Endothelial cell of hepatic sinusoid (primary cell): ENCODE results near the gene FRRS1.
"Not testable (repeated sequence)": the region's sequence is repeated elsewhere in the genome, so short reads cannot be mapped to it uniquely, and the experiment has no call there.

Source experiments
- in situ Hi-C: cut with HindIII; loops from 2 replicates; pipeline ENCODE4 v1.10.0; 2017; ENCODE audit warnings: low sequenced_read_pairs

The FRRS1 gene

GRCh38 chr1:99766378-99766800, at the start of gene FRRS1:
Gene FRRS1 (minus strand): TSS chr1:99766635. CDS start chr1:99748768, 17,867 bp downstream.
- in situ Hi-C loops, result no loop called here

- in situ Hi-C loops, result no loop called here
Measured at GRCh38 chr1:99814373-99814900, 48.0 kb upstream of the FRRS1 start.

- in situ Hi-C loops, result no loop called here
Measured at GRCh38 chr1:99811747-99812146, 45.3 kb upstream of the FRRS1 start.

- in situ Hi-C loops, result no loop called here
Measured at GRCh38 chr1:99811075-99811474, 44.6 kb upstream of the FRRS1 start.

GRCh38 chr1:99808391-99809115, 42.1 kb upstream of the FRRS1 start:
- in situ Hi-C loops, result no loop called here

- in situ Hi-C loops, result no loop called here
Measured at GRCh38 chr1:99806882-99807281, 40.4 kb upstream of the FRRS1 start.

- in situ Hi-C loops, result loop anchor here (5.0 kb wide), 1 partner anchor 626 kb away; no protein-coding TSS in a partner anchor
Measured at GRCh38 chr1:99801584-99801983, 35.1 kb upstream of the FRRS1 start.

GRCh38 chr1:99793861-99794260, 27.4 kb upstream of the FRRS1 start:
- in situ Hi-C loops, result not testable (repeated sequence)

- in situ Hi-C loops, result no loop called here
Measured at GRCh38 chr1:99789715-99790114, 23.3 kb upstream of the FRRS1 start.

- in situ Hi-C loops, result no loop called here
Measured at GRCh38 chr1:99788896-99789295, 22.5 kb upstream of the FRRS1 start.

GRCh38 chr1:99786751-99787501, 20.5 kb upstream of the FRRS1 start:
- in situ Hi-C loops, result no loop called here

GRCh38 chr1:99784809-99785255, 18.4 kb upstream of the FRRS1 start:
- in situ Hi-C loops, result no loop called here

GRCh38 chr1:99784143-99784542, 17.7 kb upstream of the FRRS1 start:
- in situ Hi-C loops, result no loop called here

GRCh38 chr1:99782920-99783319, 16.5 kb upstream of the FRRS1 start:
- in situ Hi-C loops, result no loop called here

- in situ Hi-C loops, result no loop called here
Measured at GRCh38 chr1:99782397-99782796, 16.0 kb upstream of the FRRS1 start.

- in situ Hi-C loops, result no loop called here
Measured at GRCh38 chr1:99781798-99782197, 15.4 kb upstream of the FRRS1 start.

- in situ Hi-C loops, result no loop called here
Measured at GRCh38 chr1:99777752-99778151, 11.3 kb upstream of the FRRS1 start.

GRCh38 chr1:99776120-99776519, 9.7 kb upstream of the FRRS1 start:
- in situ Hi-C loops, result no loop called here

GRCh38 chr1:99772809-99773208, 6.4 kb upstream of the FRRS1 start:
- in situ Hi-C loops, result no loop called here

GRCh38 chr1:99771513-99771918, 5.1 kb upstream of the FRRS1 start:
- in situ Hi-C loops, result no loop called here

GRCh38 chr1:99768524-99769245, 2.2 kb upstream of the FRRS1 start:
- in situ Hi-C loops, result no loop called here
